Measurements from ENCODE around the gene CNPY4. TPM values are rescaled to one million over a fixed set of nuclear protein-coding genes. Genes with fewer than 3 reads are reported as not detected.

Gene CNPY4
- total and polyA plus RNA-seq, 2 donors (not counting 1 experiment from before 2014, with no cell fraction given) = 8.0 to 13.9 TPM

DNA sequence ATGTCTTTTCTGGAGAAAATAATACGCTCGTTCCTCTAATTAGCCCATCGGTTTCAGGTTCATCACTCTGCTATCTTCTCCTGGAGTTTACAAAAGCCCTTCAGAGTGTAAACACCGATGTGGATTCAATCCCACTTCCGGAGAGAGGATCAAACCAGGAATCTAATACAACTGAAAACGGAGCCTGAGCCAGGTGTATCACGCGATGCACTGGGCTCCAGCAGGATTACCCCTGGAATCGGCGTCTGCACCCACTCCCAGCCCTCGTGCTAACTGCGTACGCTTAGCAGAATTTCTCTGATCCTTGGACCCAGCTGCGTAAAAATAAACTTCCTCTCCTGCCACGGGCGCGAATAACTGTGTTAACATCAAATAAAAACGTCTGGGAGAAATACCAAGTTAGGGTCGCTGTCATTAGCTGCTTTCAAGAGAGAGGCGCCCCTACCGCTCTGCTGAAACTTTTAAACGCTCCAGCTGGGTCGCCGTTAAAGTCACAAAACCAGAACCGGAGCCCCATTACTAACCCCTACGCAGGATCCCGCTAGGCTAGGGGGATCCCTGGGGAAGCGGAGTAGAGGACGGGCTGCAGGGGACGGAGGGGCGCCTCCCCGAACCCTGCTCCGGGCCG, 38.4 kb upstream of the CNPY4 start:
- Histone ChIP-seq H3K9ac (ENCODE audit: low read length) (peak overlapping the region; percentile 73), H3K4me2 (replicated peaks; ENCODE audit: low read depth, low read length, poor library complexity, severe bottlenecking) (peak overlapping the region; percentile 72), H3K36me3 (replicated peaks in 1 of 2; ENCODE audit: control extremely low read depth in 1 of 2, control insufficient read depth in 1 of 2, extremely low read depth in 1 of 2, insufficient read depth in 2 of 2, low read length in 1 of 2) (peaks cover 3 to 20% of the 10 kb centered on the region in 2 experiments), H3K27me3 (replicated peaks in 1 of 4; ENCODE audit: control extremely low read depth in 1 of 4, control insufficient read depth in 3 of 4, insufficient read depth in 4 of 4, low read length in 3 of 4) (no peaks in the 10 kb centered on the region), H3K4me3 (ENCODE audit: control extremely low read depth in 1 of 5, extremely low read depth in 1 of 5, insufficient read depth in 1 of 5, low read depth in 2 of 5, low read length in 4 of 5) (peak overlapping the region; percentile 70 to 84 (median 79)), H3K9me3 (ENCODE audit: control extremely low read depth in 1 of 3, control insufficient read depth in 2 of 3, insufficient read depth in 1 of 3, low read length in 2 of 3) (no peaks in the 10 kb centered on the region), H3K79me2 (ENCODE audit: control insufficient read depth, insufficient read depth, low read length) (peaks cover 29% of the 10 kb centered on the region), H4K20me1 (ENCODE audit: control insufficient read depth, insufficient read depth, low read length, poor library complexity, severe bottlenecking) (peaks cover 29% of the 10 kb centered on the region), H3K27ac (ENCODE audit: low read length in 2 of 2) (peak overlapping the region; percentile 45 to 91), H2AFZ (ENCODE audit: insufficient read depth, low read depth, low read length, poor library complexity, severe bottlenecking) (peak overlapping the region; percentile 67), H3K4me1 (ENCODE audit: control insufficient read depth in 2 of 2, insufficient read depth in 2 of 2, low read length in 2 of 2) (peaks cover 16 to 24% of the 10 kb centered on the region in 2 donors)
- 3% methylated on average over 34 of the region's 34 CpGs for WGBS (ENCODE audit: insufficient coverage)
- POLR2A ChIA-PET = interaction anchor here (1.1 to 2.1 kb wide), 3 partner anchors 20 to 31 kb away, joined by 4 to 11 read pairs (median 8); partner anchors contain the start of genes AP4M1, MCM7 and ZSCAN21
- H3K4me1 Mint-ChIP-seq = peaks cover 32% of the 10 kb centered on the region
- CTCF ChIA-PET = interaction anchor here (0.6 kb wide), 1 partner anchor 36 kb away, joined by 4 read pairs; no protein-coding TSS in a partner anchor
- TF ChIP-seq, protein P1, sequence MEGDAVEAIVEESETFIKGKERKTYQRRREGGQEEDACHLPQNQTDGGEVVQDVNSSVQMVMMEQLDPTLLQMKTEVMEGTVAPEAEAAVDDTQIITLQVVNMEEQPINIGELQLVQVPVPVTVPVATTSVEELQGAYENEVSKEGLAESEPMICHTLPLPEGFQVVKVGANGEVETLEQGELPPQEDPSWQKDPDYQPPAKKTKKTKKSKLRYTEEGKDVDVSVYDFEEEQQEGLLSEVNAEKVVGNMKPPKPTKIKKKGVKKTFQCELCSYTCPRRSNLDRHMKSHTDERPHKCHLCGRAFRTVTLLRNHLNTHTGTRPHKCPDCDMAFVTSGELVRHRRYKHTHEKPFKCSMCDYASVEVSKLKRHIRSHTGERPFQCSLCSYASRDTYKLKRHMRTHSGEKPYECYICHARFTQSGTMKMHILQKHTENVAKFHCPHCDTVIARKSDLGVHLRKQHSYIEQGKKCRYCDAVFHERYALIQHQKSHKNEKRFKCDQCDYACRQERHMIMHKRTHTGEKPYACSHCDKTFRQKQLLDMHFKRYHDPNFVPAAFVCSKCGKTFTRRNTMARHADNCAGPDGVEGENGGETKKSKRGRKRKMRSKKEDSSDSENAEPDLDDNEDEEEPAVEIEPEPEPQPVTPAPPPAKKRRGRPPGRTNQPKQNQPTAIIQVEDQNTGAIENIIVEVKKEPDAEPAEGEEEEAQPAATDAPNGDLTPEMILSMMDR (IDR thresholded peaks at IDR 0.05) = no peak
- H3K27ac Mint-ChIP-seq = peak overlapping the region; percentile 71
- ATAC-seq (ENCODE audit: low read depth) (no peak), DNase-seq (no peak)
- intact Hi-C loops (cut with micrococcal nuclease) = loop anchor here (1.0 to 10.0 kb wide), 10 partner anchors 8 to 594 kb away; partner anchors contain the start of genes FBXO24, GNB2, GPC2 and LRCH4
- peak overlapping the region; percentile 86 for H3K4me3 Mint-ChIP-seq
- H3K9me3 Mint-ChIP-seq (ENCODE audit: insufficient read depth) = no peaks in the 10 kb centered on the region
- no peaks in the 10 kb centered on the region for H3K27me3 Mint-ChIP-seq

DNA sequence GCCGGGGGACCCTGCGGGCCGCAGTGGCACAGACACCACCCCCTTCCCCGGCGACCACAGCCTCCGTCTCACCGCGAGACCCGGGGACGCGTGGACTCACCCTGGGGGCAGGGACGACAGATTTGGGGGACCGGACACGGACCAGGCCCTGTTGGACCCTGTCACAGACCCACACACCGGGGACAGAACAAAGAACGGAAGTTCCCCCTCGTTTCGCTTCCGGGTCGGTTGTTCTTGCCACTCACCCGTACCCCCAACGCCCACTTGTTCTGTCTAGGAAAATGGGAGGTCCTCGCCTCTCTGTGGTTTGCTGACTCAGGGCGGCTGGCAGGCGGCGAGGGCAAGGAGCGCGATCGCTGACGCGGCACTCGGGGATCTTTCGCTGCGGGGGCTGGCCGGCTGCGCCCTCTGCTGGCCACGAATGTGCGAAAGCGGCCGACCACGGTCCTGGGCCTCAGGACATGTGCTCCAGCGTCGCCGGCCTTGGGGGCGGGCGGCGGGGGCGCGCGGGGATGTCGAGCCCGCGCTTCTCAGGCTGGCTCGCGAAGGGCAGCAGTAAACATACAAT, 37.8 kb upstream of the CNPY4 start, which contains the start of gene ZNF3:
Gene ZNF3 (minus strand): TSS at position 189 of the 568 bp plus-strand sequence. CDS start 4,366 bp downstream, outside the sequence.
- POLR2A ChIA-PET = interaction anchor here (0.9 to 2.1 kb wide), 13 partner anchors 19 to 347 kb away, joined by 3 to 19 read pairs (median 6); partner anchors contain the start of genes AP4M1, LAMTOR4, MBLAC1 and MCM7
- peaks cover 3 to 17% of the 10 kb centered on the region in 2 experiments for H3K36me3 ChIP-seq (replicated peaks in 1 of 2; ENCODE audit: control extremely low read depth in 1 of 2, control insufficient read depth in 1 of 2, extremely low read depth in 1 of 2, insufficient read depth in 2 of 2, low read length in 1 of 2)
- peak within 1 kb of the TSS; percentile 70 to 84 (median 79) for H3K4me3 ChIP-seq (ENCODE audit: control extremely low read depth in 1 of 5, extremely low read depth in 1 of 5, insufficient read depth in 1 of 5, low read depth in 2 of 5, low read length in 4 of 5)
- peak within 1 kb of the TSS; percentile 81 to 91 for H3K27ac ChIP-seq (ENCODE audit: low read length in 2 of 2)
- CTCF ChIA-PET = interaction anchor here (0.6 to 2.0 kb wide), 7 partner anchors 18 to 130 kb away, joined by 3 to 19 read pairs (median 6); partner anchors contain the start of genes AP4M1, MBLAC1 and MCM7
- peak within 1 kb of the TSS; percentile 73 for H3K9ac ChIP-seq (ENCODE audit: low read length)
- DNase-seq (peak; percentile 99), ATAC-seq (ENCODE audit: low read depth) (peak; percentile 77)
- intact Hi-C loops (cut with micrococcal nuclease) = loop anchor here (1.0 to 10.0 kb wide), 14 partner anchors 8 to 593 kb away; partner anchors contain the start of genes AP4M1, CNPY4, FBXO24 and GNB2
- H3K9me3 Mint-ChIP-seq (ENCODE audit: insufficient read depth) = no peaks in the 10 kb centered on the region
- H3K4me1 Mint-ChIP-seq = peaks cover 32% of the 10 kb centered on the region
- H2AFZ ChIP-seq (ENCODE audit: insufficient read depth, low read depth, low read length, poor library complexity, severe bottlenecking) = peak within 1 kb of the TSS; percentile 67
- peaks cover 16 to 24% of the 10 kb centered on the region in 2 donors for H3K4me1 ChIP-seq (ENCODE audit: control insufficient read depth in 2 of 2, insufficient read depth in 2 of 2, low read length in 2 of 2)
- no peak for TF ChIP-seq EZH2 (IDR thresholded peaks at IDR 0.05; ENCODE audit: borderline replicate concordance, insufficient read depth, low read depth, low read length, poor library complexity, severe bottlenecking)
- TF ChIP-seq, protein P1 (IDR thresholded peaks at IDR 0.05) = peak; percentile 96
- H3K9me3 ChIP-seq (ENCODE audit: control extremely low read depth in 1 of 3, control insufficient read depth in 2 of 3, insufficient read depth in 1 of 3, low read length in 2 of 3) = no peaks in the 10 kb centered on the region
- no peaks in the 10 kb centered on the region for H3K27me3 ChIP-seq (replicated peaks in 1 of 4; ENCODE audit: control extremely low read depth in 1 of 4, control insufficient read depth in 3 of 4, insufficient read depth in 4 of 4, low read length in 3 of 4)
- H3K79me2 ChIP-seq (ENCODE audit: control insufficient read depth, insufficient read depth, low read length) = peaks cover 29% of the 10 kb centered on the region
- H3K4me2 ChIP-seq (replicated peaks; ENCODE audit: low read depth, low read length, poor library complexity, severe bottlenecking) = peak within 1 kb of the TSS; percentile 72
- H4K20me1 ChIP-seq (ENCODE audit: control insufficient read depth, insufficient read depth, low read length, poor library complexity, severe bottlenecking) = peaks cover 27% of the 10 kb centered on the region
- under 1% methylated on average over 46 of the region's 55 CpGs for WGBS (ENCODE audit: insufficient coverage)
- H3K4me3 Mint-ChIP-seq = peak within 1 kb of the TSS; percentile 86
- no peaks in the 10 kb centered on the region for H3K27me3 Mint-ChIP-seq
- peak within 1 kb of the TSS; percentile 91 for H3K27ac Mint-ChIP-seq

Measured in B cell (primary cell).